Amniotic epithelial cell (primary cell): Measurements from ENCODE around the gene AOC1.
"Not testable (repeated sequence)": the region's sequence is repeated elsewhere in the genome, so short reads cannot be mapped to it uniquely, and the experiment has no call there.

Experiments
- DNase-seq: peaks from one replicate; pipeline ENCODE4 v3.0.0-alpha.2; 2010; ENCODE audit warnings: low read depth

Gene AOC1

DNA sequence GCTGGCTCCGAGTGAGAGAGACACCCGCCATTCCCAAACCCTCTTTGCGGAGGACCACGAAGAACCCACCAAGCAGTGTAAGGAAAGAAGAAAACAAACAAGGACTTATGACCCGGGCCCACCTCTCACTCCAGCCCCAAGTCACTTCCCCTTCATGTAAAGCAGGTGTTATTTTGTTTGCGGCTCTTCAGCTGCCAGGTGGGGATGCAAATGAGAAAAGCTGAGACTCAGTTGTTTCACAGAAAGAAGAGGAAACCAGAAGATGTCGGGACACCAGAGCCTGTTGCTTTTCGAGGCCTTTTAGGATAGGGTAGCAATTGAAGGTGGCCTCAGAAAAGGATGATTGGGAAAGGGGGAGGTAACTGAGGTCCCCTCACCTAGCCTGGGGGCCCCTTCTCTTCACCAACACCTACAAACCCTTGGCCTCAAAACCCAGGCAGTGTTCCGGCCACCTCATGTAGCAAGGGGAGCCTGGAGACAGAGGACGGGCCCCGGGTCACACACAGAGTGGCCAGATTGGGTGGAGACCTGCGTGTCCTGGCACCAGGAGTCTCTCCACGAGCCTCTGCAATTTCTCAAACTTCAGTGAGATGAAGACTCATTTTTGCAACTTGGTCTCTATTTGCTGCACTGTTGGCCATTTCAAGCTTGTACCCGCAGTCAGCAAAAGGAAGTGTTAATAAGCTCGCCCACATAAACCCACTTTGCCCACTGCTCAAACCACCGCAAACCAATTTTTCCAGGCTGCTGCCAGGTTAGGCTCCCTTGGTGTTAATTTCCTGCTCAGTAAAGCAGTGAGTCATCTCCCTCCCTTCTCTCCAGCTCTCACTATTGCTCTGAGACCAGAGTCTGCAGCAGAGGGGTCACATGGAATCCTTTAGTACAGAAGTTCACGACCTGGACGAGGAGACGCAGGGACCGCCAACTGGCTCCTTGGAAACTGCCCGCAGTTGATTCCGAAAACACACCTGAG, 45.5 kb downstream of the AOC1 start:
- no peak for DNase-seq

DNA sequence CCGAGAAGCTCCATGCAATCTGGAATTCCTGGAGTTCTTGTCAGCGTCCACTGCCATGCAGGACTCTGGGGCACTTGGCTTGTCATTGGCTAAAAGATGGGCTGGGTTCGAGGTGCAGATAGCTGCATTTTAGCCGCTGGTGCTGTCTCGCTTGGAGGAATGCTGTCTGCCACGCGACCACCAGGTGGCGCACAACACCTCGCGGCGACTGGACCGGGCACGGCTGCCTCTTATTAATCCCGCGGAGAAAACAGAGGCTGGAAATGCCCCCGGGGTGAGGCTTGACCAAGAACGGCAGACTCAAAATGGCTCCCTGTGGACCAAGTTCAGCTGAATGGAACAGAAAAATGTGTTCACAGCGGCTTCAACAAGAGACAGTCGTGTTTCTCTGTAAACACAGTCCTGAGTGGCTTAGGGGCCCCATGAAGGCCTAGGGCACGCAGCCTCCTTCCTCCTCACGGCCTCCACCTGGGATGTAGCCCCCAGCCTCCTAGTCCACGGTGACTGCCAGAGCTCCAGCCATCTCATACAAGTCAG, 46.2 kb downstream of the AOC1 start:
- DNase-seq, result peak; percentile 43

DNA sequence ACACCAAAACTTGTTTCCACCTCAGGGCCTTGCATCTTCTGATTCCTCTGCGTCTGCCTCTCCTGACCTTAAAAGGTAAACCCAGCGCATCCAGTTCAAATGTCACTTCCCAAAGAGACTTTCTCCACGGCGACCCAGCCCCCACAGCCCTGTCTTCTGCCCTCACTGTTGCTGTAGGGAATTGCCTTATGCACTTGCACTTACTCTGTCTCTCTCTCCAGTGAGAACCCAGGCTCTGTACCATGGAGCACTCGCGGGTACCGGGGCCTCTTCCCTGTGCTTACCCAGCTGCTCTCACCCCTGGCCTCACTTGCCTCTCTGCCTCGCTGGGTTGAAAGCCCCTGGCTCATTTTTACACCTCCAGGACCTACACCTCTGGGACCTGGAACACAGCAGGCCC, 48.4 kb downstream of the AOC1 start:
- DNase-seq, result no peak

DNA sequence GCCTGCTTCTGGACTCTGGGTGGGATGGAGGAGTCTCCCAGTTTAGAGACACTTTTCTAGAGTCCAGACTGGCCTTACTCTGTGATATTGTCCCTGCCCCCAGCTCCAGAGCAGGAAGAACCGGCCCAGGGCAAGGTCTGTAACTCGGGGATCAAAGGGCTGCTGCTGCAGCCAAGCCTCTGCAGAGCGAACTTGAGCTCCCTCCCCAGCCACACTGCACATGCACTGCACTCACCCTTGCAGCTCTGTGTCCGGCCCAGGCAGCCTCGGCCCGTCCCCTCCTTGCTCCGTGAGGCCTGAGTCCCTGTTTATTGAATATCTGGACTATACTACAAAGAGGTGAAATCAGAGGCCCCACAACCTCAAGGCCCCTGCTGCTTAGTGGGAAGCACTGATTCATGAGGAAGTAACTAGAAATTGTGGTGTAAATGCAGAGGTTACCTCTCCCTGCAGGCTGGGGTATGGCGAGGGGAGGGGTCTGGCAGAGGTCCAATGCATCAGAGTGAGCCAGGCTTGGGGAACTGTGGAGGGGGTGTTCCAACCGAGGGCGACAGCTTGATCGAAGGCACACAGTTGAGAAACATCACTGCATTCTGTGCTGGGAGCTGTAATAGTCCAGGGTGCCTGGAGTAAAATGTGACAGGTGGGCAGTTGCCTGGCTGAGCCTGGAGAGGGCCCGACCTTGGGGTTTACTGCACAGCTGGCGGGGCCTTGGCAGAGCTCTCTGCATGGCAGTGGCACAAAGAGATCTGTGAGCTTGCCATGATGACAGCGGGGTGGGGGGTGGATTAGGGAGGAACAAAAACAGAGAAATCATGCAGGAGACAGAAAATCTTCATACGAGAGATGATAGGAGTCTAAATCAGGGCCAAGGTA, 49.1 kb downstream of the AOC1 start:
- DNase-seq, result no peak

DNA sequence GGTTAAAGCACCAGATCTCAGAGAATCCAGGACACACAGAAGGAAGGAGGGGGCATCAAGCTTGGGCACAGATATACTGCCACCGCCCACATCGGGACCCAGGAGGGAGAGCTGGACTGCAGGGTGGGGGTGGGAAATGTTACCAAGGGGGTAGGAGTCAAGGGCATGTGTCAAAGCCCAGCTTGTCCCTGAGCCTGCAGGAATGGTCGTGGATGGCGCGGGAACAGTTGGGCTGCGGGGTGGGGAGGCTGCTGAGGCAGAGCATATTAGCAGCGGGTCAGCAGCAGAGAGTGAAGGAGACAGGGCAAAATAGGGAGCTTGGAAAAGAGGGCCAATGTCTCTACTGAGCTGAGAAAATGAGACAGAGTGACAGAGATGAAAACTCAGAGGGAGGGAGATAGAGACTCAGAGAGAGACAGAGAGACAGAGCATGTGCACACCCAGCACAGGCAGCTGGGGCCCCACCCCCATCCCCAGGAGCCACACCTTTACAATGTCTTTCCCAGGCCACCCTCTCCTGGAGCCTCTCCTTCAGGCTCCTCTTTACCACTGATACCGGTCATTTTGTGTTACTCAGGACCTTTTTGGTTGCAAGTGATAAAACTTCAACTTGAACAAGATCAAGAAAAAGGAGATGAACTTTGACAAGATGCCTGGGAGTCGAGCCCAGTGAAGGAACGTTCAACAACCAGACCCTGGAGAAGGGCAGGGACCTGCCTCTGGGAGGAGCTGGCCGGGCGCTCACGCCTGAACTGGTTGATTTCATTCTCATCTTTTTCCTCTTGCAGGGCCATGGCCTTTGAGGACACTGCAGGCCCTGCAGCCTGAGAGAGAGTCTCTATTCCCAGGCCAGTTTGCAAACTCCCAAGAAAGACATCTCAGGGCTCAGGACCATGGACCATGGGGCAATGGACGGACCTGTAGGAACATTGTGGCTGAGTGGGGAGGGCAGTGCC, 50.0 kb downstream of the AOC1 start:
- DNase-seq, result no peak

DNA sequence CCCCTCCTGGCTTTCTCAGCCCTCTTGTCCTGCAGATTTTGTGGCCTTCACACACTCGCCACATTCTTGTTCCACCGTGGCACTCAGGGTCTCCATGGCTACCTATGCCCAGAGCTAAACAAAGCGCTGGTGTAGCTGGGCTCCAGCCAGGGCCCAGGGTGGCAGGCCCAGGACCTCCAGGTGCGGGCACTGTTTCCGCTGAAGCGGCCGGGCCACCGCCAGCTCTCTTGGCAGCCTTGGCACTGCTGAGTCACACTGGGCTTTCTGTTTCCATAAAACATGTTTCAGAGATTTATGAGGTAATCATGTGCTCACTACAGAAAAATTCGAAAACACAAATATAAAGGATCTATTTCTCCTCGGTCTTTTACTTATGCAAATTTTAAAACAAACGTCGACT, 51.3 kb downstream of the AOC1 start:
- no peak for DNase-seq

DNA sequence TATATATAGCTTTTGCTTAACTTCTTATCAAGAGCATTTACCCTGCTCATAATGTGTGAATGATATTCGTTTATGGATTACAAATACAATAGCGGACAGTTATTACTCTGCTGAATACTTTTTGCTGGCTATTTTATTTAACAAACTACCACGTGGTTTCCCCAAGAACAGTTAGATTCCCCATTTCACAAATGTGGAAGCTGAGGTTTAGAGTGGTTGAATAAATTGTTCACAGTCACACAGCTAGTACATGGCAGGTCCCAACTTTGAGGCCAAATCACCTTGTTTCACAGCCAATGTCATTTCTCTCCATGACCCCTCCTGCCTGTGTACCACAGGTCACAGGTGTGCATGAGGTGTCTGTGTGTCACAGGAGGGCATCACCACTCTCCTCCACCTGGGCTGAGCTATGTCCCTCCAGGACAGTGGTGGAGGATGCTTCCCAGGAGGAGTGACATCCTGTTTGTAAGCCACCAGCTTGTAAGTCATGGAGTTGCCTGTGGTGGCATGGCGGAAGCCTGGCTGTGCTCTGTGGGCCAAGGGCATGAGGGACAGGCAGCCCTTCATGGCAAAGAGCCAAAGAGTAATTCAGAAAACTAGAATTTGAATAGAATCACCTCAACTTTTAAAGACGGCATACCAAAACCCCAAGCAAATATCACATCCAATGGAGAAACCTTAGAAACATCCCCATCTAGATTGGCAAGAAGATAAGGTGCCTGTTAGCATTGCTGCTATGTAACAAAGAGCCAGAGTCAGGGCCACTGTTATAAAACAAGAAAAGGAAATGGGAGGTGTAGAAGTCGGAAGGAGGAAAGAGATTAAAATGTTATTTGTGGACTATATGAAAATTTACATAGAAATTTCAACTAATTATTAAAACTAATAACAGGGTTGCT, 51.9 kb downstream of the AOC1 start:
- no peak for DNase-seq

DNA sequence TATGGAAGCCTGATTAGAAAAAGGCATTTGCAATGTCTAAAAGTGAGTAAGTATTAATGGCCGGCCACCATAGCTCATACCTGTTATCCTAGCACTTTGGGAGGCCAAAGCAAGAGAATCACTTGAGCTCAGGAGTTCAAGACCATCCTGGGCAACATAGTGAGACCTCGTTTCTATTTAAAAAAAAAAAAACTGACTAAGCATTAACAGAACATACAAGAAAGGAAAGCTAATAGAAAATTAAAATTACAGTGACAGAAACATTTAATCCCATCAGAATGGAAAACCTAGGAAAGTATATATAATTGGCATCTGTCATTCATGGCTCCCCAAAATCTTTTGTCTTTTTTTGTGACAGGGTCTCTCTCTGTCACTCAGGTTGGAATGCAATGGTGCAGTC, 55.9 kb downstream of the AOC1 start:
- no peak for DNase-seq

DNA sequence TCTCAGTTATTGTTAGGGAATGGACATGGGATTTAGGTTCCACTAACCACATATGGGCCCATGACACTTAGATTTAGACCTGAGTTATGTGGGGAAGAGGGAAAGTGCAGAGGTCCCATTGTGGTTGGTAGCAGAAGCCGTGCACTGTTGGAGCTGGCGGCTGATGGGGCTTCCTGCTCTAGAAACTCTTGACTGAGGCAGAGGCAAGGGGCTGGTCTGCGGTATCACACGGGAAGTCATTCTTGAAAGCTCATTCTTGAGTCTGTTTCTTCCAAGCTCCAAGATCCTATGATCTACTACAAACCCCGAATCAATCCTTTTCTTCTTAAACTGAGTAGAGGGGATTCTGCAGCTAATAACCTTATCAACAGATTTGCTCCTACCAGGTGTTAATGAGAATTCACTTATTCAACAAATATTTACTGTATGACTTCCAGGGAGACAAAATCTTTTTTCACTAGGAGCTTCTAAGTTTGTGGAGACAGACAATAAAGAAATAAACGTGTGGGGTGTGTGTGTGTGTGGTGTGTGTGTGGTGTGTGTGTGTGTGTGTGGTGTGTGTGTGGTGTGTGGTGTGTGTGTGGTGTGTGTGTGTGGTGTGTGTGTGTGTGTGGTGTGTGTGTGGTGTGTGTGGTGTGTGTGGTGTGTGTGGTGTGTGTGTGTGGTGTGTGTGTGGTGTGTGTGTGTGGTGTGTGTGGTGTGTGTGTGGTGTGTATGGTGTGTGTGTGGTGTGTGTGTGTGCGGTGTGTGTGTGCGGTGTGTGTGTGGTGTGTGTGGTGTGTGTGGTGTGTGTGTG, 57.1 kb downstream of the AOC1 start:
- DNase-seq, result no peak

DNA sequence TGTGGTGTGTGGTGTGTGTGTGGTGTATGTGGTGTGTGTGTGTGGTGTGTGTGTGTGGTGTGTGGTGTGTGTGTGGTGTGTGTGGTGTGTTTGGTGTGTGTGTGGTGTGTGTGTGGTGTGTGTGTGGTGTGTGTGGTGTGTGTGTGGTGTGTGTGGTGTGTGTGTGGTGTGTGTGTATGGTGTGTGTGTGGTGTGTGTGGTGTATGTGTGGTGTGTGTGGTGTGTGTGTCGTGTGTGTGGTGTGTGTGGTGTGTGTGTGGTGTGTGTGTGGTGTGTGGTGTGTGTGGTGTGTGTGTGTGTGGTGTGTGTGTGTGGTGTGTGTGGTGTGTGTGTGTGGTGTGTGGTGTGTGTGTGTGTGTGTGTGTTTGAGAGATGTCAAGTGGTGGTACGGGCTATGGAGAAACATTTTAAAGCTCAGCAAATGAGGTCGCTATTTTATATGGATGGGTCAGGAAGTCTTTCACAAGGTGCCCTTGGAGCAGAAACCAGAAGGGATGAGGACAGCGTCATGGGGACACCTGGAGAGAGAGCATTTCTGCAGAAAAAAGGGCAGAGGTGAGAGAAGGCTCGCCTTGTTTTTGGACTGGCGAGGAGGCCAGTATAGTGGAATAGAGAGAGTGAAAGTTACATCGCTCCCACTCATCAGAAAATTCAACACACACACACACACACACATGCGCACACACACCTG, 58.1 kb downstream of the AOC1 start:
- not testable (repeated sequence) for DNase-seq

DNA sequence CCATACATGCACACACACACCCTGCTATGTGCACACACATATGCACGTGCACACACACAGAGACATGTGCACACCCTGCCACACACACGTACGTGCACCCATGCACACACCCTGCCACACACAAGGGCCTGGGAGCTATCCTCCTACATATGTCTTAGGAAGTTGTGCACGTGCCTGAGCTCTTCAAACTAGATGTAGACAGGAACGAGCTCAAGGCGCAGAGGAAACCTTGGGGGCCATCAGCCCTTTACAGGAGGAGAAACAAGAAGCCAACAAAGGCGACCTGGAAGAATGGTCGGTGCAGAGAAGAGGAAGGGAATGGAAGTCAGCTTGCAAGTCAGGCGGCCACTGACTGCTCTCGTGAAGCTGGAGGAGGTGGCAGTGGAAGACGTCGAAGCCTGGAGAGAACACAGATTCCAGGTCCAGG, 58.7 kb downstream of the AOC1 start:
- no peak for DNase-seq
